Fibroblast of lung (primary cell): Measurements from ENCODE around the gene MTERF4. TPM values are rescaled to one million over a fixed set of nuclear protein-coding genes. Genes with fewer than 3 reads are reported as not detected.

ENCODE experiments used
- DNase-seq, 2 donors: peaks; one replicate each; pipeline versions ENCODE4 v3.0.0 to v3.0.0-alpha.2; 2010; ENCODE audit warnings: low read depth in 2 of 2
- H2AFZ ChIP-seq: 2 replicates; pipeline ENCODE4 v1.5.1; 2012; ENCODE audit warnings: low read length, control low read depth, inconsistent platforms
- H3K27ac ChIP-seq: 2 replicates; pipeline ENCODE4 v1.5.1; 2011; ENCODE audit warnings: low read length, control low read depth; ENCODE audit not compliant: insufficient read depth
- H3K27me3 ChIP-seq: 2 replicates; pipeline ENCODE4 v1.5.1; 2011; ENCODE audit warnings: mild to moderate bottlenecking, low read length; ENCODE audit not compliant: control insufficient read depth, insufficient read depth
- H3K36me3 ChIP-seq: 2 replicates; pipeline ENCODE4 v1.5.1; 2011; ENCODE audit warnings: low read length; ENCODE audit not compliant: control insufficient read depth, insufficient read depth
- H3K4me1 ChIP-seq: 2 replicates; pipeline ENCODE4 v1.5.1; 2011; ENCODE audit warnings: low read length; ENCODE audit not compliant: control insufficient read depth, insufficient read depth; ENCODE audit errors: extremely low read depth
- H3K4me2 ChIP-seq: 2 replicates; pipeline ENCODE4 v1.5.1; 2011; ENCODE audit warnings: low read length, control low read depth; ENCODE audit not compliant: insufficient read depth; ENCODE audit errors: extremely low read depth
- H3K4me3 ChIP-seq, 4 experiments: fragments of 200-600 bp in 1 of 4; sonication (generic) in 1 of 4; replicated peaks in 1 of 4; 2 replicates each; pipeline ENCODE4 v1.5.1; 2011 to 2016; ENCODE audit warnings: low read length in 4 of 4, low read depth in 3 of 4, mild to moderate bottlenecking in 3 of 4, control low read depth in 2 of 4, inconsistent platforms in 1 of 4, mixed read lengths in 1 of 4; ENCODE audit not compliant: insufficient read depth in 1 of 4; ENCODE audit errors: control extremely low read depth in 1 of 4
- H3K79me2 ChIP-seq: 2 replicates; pipeline ENCODE4 v1.5.1; 2012; ENCODE audit warnings: mild to moderate bottlenecking, low read length, inconsistent platforms; ENCODE audit not compliant: control insufficient read depth, insufficient read depth
- H3K9ac ChIP-seq: 2 replicates; pipeline ENCODE4 v1.5.1; 2011; ENCODE audit warnings: mild to moderate bottlenecking, low read length, control low read depth; ENCODE audit not compliant: insufficient read depth
- H3K9me3 ChIP-seq: 2 replicates; pipeline ENCODE4 v1.5.1; 2012; ENCODE audit warnings: low read depth, low read length; ENCODE audit not compliant: control insufficient read depth, insufficient read depth
- H4K20me1 ChIP-seq: 2 replicates; pipeline ENCODE4 v1.5.1; 2011; ENCODE audit warnings: low read length; ENCODE audit not compliant: control insufficient read depth, insufficient read depth; ENCODE audit errors: extremely low read depth
- EZH2 ChIP-seq: IDR thresholded peaks from 2 replicates; pipeline ENCODE4 v1.5.1; 2012; ENCODE audit warnings: low read length, control low read depth, mild to moderate bottlenecking; ENCODE audit errors: missing control alignments
- polyA plus RNA-seq, 2 donors: library from polyadenylated mRNA; depleted of rRNA in 1 of 2; stranded (reverse) in 1 of 2; unstranded in 1 of 2; fragments of >200 nt; gene quantifications; 2 replicates each; pipeline ENCODE4 v1.2.1, GENCODE V29; 2011 to 2012; ENCODE audit warnings: missing spikeins in 1 of 2
- total RNA-seq: library from RNA; depleted of rRNA; stranded (reverse); fragments of >200 nt; gene quantifications from 2 replicates; pipeline ENCODE4 v1.2.1, GENCODE V29; 2014
- TF ChIP-seq, protein P1 (sequence below), 2 donors: IDR thresholded peaks in 1 of 2; conservative IDR thresholded peaks in 1 of 2; 1 replicate in 1 of 2; 2 replicates in 1 of 2; pipeline ENCODE4 v1.5.1; 2011 to 2012; ENCODE audit warnings: low read length in 2 of 2, control low read depth in 1 of 2, inconsistent platforms in 1 of 2, low read depth in 1 of 2, mild to moderate bottlenecking in 1 of 2

Gene MTERF4
- total and polyA plus RNA-seq, 2 donors (not counting 1 experiment from before 2014, with no cell fraction given): 31.7 to 35.5 TPM

DNA sequence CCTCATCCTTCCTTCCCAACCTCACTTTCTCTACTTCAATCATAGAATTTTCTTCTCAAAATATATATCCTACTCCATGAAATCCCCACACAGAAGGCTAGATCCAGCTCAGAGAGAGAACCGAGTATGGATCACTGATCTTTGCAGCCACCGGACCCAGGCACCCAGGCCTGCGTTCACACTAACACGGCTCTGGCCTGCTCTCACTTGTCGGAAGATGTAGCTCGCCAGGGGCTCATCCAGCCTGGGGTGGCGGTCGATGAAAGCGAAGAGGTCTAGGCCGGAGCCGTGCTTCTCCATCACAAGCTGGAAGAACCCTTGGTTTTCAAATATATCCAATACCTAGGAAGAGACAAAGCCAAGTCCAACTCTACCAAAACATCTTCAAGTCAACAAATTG is 12.7 kb upstream of the MTERF4 start:
- no peak overlapping the region for H3K4me2 ChIP-seq
- no peak overlapping the region for H2AFZ ChIP-seq
- no peaks in the 10 kb centered on the region for H3K27me3 ChIP-seq
- no peaks in the 10 kb centered on the region for H3K9me3 ChIP-seq
- TF ChIP-seq, protein P1, sequence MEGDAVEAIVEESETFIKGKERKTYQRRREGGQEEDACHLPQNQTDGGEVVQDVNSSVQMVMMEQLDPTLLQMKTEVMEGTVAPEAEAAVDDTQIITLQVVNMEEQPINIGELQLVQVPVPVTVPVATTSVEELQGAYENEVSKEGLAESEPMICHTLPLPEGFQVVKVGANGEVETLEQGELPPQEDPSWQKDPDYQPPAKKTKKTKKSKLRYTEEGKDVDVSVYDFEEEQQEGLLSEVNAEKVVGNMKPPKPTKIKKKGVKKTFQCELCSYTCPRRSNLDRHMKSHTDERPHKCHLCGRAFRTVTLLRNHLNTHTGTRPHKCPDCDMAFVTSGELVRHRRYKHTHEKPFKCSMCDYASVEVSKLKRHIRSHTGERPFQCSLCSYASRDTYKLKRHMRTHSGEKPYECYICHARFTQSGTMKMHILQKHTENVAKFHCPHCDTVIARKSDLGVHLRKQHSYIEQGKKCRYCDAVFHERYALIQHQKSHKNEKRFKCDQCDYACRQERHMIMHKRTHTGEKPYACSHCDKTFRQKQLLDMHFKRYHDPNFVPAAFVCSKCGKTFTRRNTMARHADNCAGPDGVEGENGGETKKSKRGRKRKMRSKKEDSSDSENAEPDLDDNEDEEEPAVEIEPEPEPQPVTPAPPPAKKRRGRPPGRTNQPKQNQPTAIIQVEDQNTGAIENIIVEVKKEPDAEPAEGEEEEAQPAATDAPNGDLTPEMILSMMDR (conservative IDR thresholded peaks at IDR 0.05 in 1 of 2, IDR thresholded peaks at IDR 0.05 in 1 of 2; ENCODE audit: low read depth in 1 of 2, low read length in 2 of 2): no peak
- TF ChIP-seq EZH2: no peak
- no peak overlapping the region for H3K9ac ChIP-seq
- no peaks in the 10 kb centered on the region for H3K36me3 ChIP-seq
- H4K20me1 ChIP-seq: no peaks in the 10 kb centered on the region
- no peaks in the 10 kb centered on the region for H3K79me2 ChIP-seq
- H3K4me1 ChIP-seq: no peaks in the 10 kb centered on the region
- H3K27ac ChIP-seq: no peak overlapping the region
- no peak overlapping the region for H3K4me3 ChIP-seq
- DNase-seq: no peak

DNA sequence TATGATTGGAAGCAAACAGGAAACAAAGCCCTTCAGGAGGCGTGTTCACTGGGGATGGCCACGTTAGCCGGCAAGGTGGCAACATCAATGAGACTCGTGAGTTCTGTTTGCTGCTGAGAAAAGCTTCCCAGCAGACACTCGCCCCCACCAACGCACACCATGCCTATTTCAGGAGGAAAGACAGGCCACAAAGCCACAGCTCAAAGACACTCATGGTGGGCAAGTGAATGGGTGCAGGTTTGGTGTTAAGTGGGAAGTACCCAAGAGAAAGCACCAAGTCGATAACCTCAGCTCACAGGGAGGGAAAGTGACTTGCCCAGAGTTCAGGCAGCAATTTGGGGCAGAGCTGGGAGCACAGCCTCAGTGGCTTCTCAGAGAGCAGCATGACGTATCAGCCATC is 10.5 kb upstream of the MTERF4 start:
- H4K20me1 ChIP-seq: no peaks in the 10 kb centered on the region
- no peaks in the 10 kb centered on the region for H3K27me3 ChIP-seq
- no peaks in the 10 kb centered on the region for H3K9me3 ChIP-seq
- H3K36me3 ChIP-seq: no peaks in the 10 kb centered on the region
- TF ChIP-seq EZH2: no peak
- TF ChIP-seq, protein P1 (conservative IDR thresholded peaks at IDR 0.05 in 1 of 2, IDR thresholded peaks at IDR 0.05 in 1 of 2; ENCODE audit: low read depth in 1 of 2, low read length in 2 of 2): no peak
- no peak overlapping the region for H2AFZ ChIP-seq
- no peaks in the 10 kb centered on the region for H3K79me2 ChIP-seq
- no peak overlapping the region for H3K9ac ChIP-seq
- H3K4me3 ChIP-seq: no peak overlapping the region
- H3K4me2 ChIP-seq: no peak overlapping the region
- no peak for DNase-seq
- no peaks in the 10 kb centered on the region for H3K4me1 ChIP-seq
- no peak overlapping the region for H3K27ac ChIP-seq

DNA sequence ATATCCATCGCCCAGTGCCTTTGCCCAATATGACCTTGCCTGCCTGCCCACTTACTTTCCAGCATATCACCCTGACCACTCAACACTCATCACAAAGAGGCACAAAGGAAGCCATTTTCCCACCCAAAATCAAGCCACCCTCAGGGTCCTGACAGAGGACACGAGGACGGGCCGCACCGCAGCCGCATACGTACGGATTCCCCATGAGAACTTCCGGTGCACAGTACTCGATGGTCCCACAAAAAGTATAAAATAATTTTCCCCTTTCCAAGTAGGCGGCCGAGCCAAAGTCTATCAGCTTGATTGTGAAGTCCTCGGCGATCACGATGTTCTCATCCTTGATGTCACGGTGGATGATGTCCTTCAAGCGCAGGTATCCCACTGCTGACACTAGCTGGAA is 10.0 kb upstream of the MTERF4 start:
- DNase-seq: no peak
- Histone ChIP-seq H3K4me3 (no peak overlapping the region), H3K9me3 (no peaks in the 10 kb centered on the region), H3K4me1 (no peaks in the 10 kb centered on the region), H3K4me2 (no peak overlapping the region), H4K20me1 (no peaks in the 10 kb centered on the region), H3K27me3 (no peaks in the 10 kb centered on the region), H3K36me3 (no peaks in the 10 kb centered on the region), H3K79me2 (no peaks in the 10 kb centered on the region), H3K9ac (no peak overlapping the region), H2AFZ (no peak overlapping the region), H3K27ac (no peak overlapping the region)
- TF ChIP-seq EZH2: no peak
- TF ChIP-seq, protein P1 (conservative IDR thresholded peaks at IDR 0.05 in 1 of 2, IDR thresholded peaks at IDR 0.05 in 1 of 2; ENCODE audit: low read depth in 1 of 2, low read length in 2 of 2): no peak
